ENCODE measurements around the gene LLGL2. TPM values are rescaled to one million over a fixed set of nuclear protein-coding genes. Genes with fewer than 3 reads are reported as not detected.
"Not testable (repeated sequence)": the region's sequence is repeated elsewhere in the genome, so short reads cannot be mapped to it uniquely, and the experiment has no call there.

Gene LLGL2
- total RNA-seq, 1 experiment from 2014 or later, result 6.1 TPM

DNA sequence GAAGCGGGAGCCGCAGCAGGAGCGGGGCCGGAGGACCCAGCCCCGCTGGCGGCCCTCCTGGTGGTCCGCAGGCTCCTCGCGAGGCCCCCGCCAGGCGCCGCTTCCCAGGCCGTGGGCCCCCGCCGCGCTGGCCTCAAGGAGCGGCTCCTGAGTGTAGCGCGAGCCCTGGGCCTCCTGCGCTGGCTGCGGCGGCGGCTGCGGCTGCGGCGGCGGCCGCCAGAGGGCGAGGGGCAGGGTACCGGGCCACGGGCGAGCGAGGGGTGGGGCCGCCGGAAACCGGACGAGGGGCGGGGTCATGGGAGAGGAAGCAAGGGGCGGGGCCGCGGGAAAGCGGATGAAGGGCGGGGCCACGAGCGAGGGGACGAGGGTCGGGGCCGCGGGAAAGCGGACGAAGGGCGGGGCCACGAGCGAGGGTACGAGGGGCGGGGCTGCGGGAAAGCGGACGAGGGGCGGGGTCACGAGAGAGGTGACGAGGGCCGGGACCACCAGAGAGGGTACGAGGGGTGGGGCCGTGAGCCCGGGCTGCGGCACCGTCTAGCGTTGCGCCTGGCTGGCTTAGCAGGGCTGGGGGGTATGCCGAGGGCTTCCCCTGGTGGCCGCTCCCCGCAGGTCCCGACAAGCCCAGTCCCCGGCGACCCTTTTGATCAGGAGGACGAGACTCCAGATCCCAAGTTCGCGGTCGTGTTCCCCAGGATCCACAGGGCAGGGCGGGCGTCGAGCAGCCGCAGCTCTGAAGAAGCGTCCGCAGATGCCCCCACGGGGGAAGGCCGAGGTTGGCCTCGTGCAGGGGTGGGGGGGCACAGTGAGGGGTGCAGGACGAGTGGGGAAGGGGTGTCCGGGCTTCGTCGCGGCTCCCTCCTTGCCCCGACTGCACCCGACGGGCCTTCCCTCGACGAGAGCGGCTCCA lies 63.8 kb downstream of the LLGL2 start:
- peaks cover 9% of the 10 kb centered on the region for H3K4me1 ChIP-seq (ENCODE audit: low read length)
- H3K9me2 ChIP-seq (replicated peaks; ENCODE audit: insufficient read depth, low read length), result no peaks in the 10 kb centered on the region
- peak overlapping the region; percentile 64 for H3K4me2 ChIP-seq (ENCODE audit: low read depth, low read length, poor library complexity, severe bottlenecking)
- no peaks in the 10 kb centered on the region for H3K9me3 ChIP-seq (ENCODE audit: low read length)
- peak overlapping the region; percentile 64; the same call in 1 of the 2 replicates for H3K4me3 ChIP-seq (ENCODE audit: low read length)
- H3K27ac ChIP-seq (ENCODE audit: low read length), result no peak overlapping the region
- H3K36me3 ChIP-seq (ENCODE audit: insufficient read depth, low read length), result no peaks in the 10 kb centered on the region
- no peaks in the 10 kb centered on the region for H4K20me1 ChIP-seq (ENCODE audit: insufficient read depth, low read depth, low read length)
- H3K27me3 ChIP-seq (ENCODE audit: low read length), result no peaks in the 10 kb centered on the region
- peak overlapping the region; percentile 54 for H3K9ac ChIP-seq (ENCODE audit: low read length)
- H2AFZ ChIP-seq (ENCODE audit: low read length), result peak overlapping the region; percentile 67; the same call in 1 of the 2 replicates
- H3K79me2 ChIP-seq (ENCODE audit: low read length), result no peaks in the 10 kb centered on the region
- DNase-seq, result peak; percentile 97

DNA sequence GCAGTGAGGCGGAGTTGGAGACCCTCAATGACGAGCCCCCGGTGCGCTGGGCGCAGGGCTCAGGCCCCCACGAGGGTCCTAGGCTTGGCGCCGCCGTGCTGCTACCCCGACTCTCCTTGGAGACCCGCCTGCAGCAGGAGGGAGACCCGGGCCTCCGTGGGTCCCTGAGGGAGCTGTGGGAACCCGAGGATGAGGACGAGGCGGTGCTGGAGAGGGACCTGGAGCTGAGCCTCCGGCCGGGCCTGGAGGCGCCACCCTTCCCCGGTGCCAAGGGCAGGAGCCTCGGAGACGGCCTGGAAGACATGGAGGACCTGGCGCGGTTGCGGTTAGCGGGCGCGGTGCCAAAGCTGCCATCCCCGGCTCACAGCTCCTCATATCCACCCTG lies 64.4 kb downstream of the LLGL2 start:
- Histone ChIP-seq H3K27me3 (ENCODE audit: low read length) (no peaks in the 10 kb centered on the region), H3K9me3 (ENCODE audit: low read length) (no peaks in the 10 kb centered on the region), H3K4me2 (ENCODE audit: low read depth, low read length, poor library complexity, severe bottlenecking) (no peak overlapping the region), H3K79me2 (ENCODE audit: low read length) (no peaks in the 10 kb centered on the region), H3K27ac (ENCODE audit: low read length) (no peak overlapping the region), H3K9me2 (replicated peaks; ENCODE audit: insufficient read depth, low read length) (no peaks in the 10 kb centered on the region), H3K4me3 (ENCODE audit: low read length) (no peak overlapping the region; the same call in 1 of the 2 replicates), H4K20me1 (ENCODE audit: insufficient read depth, low read depth, low read length) (no peaks in the 10 kb centered on the region), H3K4me1 (ENCODE audit: low read length) (peaks cover 9% of the 10 kb centered on the region), H3K9ac (ENCODE audit: low read length) (no peak overlapping the region), H3K36me3 (ENCODE audit: insufficient read depth, low read length) (no peaks in the 10 kb centered on the region), H2AFZ (ENCODE audit: low read length) (no peak overlapping the region)
- no peak for DNase-seq

DNA sequence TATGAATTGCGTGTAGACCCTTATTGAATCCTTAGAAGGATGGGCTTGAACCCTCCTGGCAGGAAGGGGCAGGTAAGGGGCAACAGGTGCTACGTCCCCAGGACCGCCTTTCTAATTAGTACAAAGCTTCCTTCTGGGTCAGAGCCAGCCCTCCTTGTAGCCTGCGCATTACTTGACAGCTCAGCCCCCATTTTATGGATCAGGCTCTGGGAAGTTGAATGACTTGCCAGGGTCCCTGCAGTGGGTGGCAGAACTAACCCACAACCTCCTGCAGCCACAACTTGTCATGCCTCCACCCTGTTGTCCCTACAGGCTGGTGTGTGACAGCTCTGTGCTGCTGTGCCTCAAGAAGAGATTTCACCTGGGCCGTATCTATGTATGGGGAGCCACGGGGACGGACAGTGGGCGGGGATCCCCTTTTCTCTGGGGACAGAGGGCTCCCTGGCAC lies 64.8 kb downstream of the LLGL2 start:
- Histone ChIP-seq H3K9ac (ENCODE audit: low read length) (no peak overlapping the region), H2AFZ (ENCODE audit: low read length) (no peak overlapping the region), H3K4me1 (ENCODE audit: low read length) (peaks cover 9% of the 10 kb centered on the region), H3K79me2 (ENCODE audit: low read length) (no peaks in the 10 kb centered on the region), H3K4me3 (ENCODE audit: low read length) (no peak overlapping the region), H3K27ac (ENCODE audit: low read length) (no peak overlapping the region), H4K20me1 (ENCODE audit: insufficient read depth, low read depth, low read length) (no peaks in the 10 kb centered on the region), H3K9me2 (replicated peaks; ENCODE audit: insufficient read depth, low read length) (no peaks in the 10 kb centered on the region), H3K36me3 (ENCODE audit: insufficient read depth, low read length) (no peaks in the 10 kb centered on the region), H3K27me3 (ENCODE audit: low read length) (no peaks in the 10 kb centered on the region), H3K4me2 (ENCODE audit: low read depth, low read length, poor library complexity, severe bottlenecking) (no peak overlapping the region), H3K9me3 (ENCODE audit: low read length) (no peaks in the 10 kb centered on the region)
- no peak for DNase-seq

DNA sequence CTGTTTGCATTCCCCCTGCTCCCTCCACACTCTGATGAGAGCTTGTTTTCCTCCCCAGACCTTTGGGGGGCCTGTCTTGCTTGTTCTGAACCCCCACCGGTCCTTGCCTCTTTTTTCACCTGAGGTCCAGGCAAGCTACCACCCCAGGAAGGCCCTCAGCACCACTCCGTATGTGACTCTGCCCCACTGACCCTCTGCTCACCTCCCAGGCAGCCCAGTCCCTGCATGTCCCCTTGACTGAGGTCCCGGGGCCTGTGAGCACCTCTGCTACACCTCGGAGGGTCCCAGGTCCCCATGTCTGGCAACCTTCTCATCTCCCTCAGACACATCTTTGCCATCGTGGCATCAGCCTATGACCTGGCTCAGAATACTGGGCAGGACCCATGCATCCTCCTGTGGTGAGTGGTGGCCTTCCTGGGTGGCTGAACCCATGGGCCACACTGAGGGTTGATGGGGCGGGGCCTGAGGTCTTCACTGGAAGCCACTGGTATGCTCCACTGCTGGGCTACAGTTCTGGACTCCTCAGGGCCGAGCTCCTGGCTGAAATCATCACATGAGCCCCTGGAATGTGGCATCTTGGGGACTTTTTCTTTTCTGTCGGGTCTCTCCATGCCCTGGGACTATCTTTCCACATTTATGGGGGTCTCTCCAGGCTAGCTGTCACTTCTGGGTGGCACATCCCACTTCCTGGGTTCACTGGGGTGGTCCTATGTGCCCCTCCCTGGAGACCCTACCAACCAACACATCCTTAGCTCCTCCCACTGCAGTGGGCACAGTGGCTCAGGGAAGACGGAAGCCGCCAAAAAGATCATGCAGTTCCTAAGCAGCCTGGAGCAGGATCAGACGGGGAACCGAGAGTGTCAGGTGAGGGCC lies 65.6 kb downstream of the LLGL2 start:
- H3K4me3 ChIP-seq (ENCODE audit: low read length), result no peak overlapping the region

DNA sequence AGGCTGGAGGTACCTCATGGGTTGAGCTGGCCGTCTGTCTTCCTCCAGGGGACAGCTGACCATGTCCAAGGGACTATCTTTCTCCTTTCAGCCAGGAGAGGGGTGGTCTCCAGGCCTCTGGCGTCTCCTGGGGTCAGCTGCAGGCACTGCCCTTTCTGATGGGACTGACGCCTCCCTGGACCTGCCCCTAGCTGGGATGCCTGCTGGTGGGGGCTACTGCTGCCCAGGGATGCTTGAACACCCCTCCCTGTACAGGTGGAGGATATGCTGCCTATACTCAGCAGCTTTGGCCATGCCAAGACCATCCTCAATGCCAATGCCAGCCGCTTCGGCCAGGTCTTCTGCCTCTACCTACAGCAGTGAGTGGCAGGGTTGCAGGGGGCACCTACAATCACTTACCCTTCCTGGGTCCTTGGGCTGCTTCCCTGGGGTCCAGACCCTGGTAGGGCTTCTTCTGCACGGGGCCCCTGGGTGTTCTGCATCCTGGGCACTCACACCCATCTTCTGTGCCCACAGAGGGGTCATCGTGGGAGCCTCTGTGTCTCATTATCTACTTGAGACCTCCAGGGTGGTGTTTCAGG lies 66.3 kb downstream of the LLGL2 start:
- DNase-seq, result no peak
- H3K9me2 ChIP-seq (replicated peaks; ENCODE audit: insufficient read depth, low read length), result no peaks in the 10 kb centered on the region
- H3K9ac ChIP-seq (ENCODE audit: low read length), result no peak overlapping the region
- no peaks in the 10 kb centered on the region for H3K36me3 ChIP-seq (ENCODE audit: insufficient read depth, low read length)
- H3K79me2 ChIP-seq (ENCODE audit: low read length), result no peaks in the 10 kb centered on the region
- H3K27ac ChIP-seq (ENCODE audit: low read length), result no peak overlapping the region
- H3K4me1 ChIP-seq (ENCODE audit: low read length), result peaks cover 9% of the 10 kb centered on the region
- no peaks in the 10 kb centered on the region for H4K20me1 ChIP-seq (ENCODE audit: insufficient read depth, low read depth, low read length)
- no peak overlapping the region for H3K4me3 ChIP-seq (ENCODE audit: low read length)
- no peak overlapping the region for H2AFZ ChIP-seq (ENCODE audit: low read length)
- no peaks in the 10 kb centered on the region for H3K27me3 ChIP-seq (ENCODE audit: low read length)
- H3K9me3 ChIP-seq (ENCODE audit: low read length), result no peaks in the 10 kb centered on the region
- no peak overlapping the region for H3K4me2 ChIP-seq (ENCODE audit: low read depth, low read length, poor library complexity, severe bottlenecking)

More for the DNA sequence above, 65.6 kb downstream of the LLGL2 start:
- Histone ChIP-seq H4K20me1 (ENCODE audit: insufficient read depth, low read depth, low read length) (no peaks in the 10 kb centered on the region), H3K9me3 (ENCODE audit: low read length) (no peaks in the 10 kb centered on the region), H3K79me2 (ENCODE audit: low read length) (no peaks in the 10 kb centered on the region), H3K4me1 (ENCODE audit: low read length) (peaks cover 9% of the 10 kb centered on the region), H3K36me3 (ENCODE audit: insufficient read depth, low read length) (no peaks in the 10 kb centered on the region), H3K9me2 (replicated peaks; ENCODE audit: insufficient read depth, low read length) (no peaks in the 10 kb centered on the region), H3K27ac (ENCODE audit: low read length) (no peak overlapping the region), H2AFZ (ENCODE audit: low read length) (no peak overlapping the region), H3K9ac (ENCODE audit: low read length) (no peak overlapping the region), H3K4me2 (ENCODE audit: low read depth, low read length, poor library complexity, severe bottlenecking) (no peak overlapping the region), H3K27me3 (ENCODE audit: low read length) (no peaks in the 10 kb centered on the region)
- no peak for DNase-seq

DNA sequence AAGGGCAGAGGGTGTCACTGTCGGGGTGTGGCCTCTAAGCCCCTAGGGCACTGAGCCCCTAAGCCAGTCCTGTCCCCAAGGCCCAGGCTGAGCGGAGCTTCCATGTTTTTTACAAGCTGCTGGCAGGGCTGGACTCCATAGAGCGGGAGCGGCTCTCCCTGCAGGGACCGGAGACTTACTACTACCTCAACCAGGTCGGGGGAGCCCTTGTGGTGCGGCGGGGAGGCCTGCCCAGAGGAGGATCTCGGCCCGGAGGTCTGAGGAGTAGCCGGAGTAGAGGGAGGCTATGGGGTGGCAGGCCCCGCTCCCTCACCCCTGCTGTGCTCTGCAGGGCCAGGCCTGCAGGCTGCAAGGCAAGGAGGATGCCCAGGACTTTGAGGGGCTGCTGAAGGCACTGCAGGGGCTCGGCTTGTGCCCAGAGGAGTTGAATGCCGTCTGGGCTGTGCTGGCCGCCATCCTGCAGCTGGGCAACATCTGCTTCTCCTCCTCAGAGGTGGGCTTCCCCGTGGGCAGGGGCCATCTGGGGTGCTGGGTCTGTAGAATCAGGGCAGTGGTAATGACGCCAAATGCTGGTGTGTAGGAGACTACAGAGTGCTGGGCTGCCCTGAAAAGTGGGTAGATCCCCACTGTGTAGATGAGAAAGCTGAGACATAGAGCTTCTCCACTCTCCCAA lies 67.0 kb downstream of the LLGL2 start:
- Histone ChIP-seq H3K9me2 (replicated peaks; ENCODE audit: insufficient read depth, low read length) (no peaks in the 10 kb centered on the region), H4K20me1 (ENCODE audit: insufficient read depth, low read depth, low read length) (no peaks in the 10 kb centered on the region), H2AFZ (ENCODE audit: low read length) (no peak overlapping the region), H3K4me1 (ENCODE audit: low read length) (peaks cover 9% of the 10 kb centered on the region), H3K4me2 (ENCODE audit: low read depth, low read length, poor library complexity, severe bottlenecking) (no peak overlapping the region), H3K27ac (ENCODE audit: low read length) (no peak overlapping the region), H3K4me3 (ENCODE audit: low read length) (no peak overlapping the region), H3K36me3 (ENCODE audit: insufficient read depth, low read length) (no peaks in the 10 kb centered on the region), H3K79me2 (ENCODE audit: low read length) (no peaks in the 10 kb centered on the region), H3K9me3 (ENCODE audit: low read length) (no peaks in the 10 kb centered on the region), H3K27me3 (ENCODE audit: low read length) (no peaks in the 10 kb centered on the region), H3K9ac (ENCODE audit: low read length) (no peak overlapping the region)
- no peak for DNase-seq

DNA sequence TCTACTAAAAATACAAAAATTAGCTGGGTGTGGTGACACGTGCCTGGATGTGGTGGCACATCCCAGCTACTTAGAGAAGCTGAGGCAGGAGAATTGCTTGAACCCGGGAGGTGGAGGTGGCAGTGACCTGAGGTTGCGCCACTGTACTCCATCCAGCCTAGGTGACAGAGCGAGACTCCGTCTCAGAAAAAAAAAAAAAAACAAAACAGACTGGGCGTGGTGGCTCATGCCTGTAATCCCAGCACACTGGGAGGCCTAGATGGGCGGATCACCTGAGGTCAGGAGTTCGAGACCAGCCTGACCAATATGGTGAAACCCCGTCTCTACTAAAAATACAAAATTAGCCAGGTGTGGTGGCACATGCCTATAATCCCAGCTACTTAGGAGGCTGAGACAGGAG lies 67.9 kb downstream of the LLGL2 start:
- not testable (repeated sequence) for H3K27me3 ChIP-seq (ENCODE audit: low read length); H3K9ac ChIP-seq (ENCODE audit: low read length); H4K20me1 ChIP-seq (ENCODE audit: insufficient read depth, low read depth, low read length); H3K4me3 ChIP-seq (ENCODE audit: low read length); H3K9me3 ChIP-seq (ENCODE audit: low read length); H3K4me1 ChIP-seq (ENCODE audit: low read length); H3K9me2 ChIP-seq (replicated peaks; ENCODE audit: insufficient read depth, low read length); H3K4me2 ChIP-seq (ENCODE audit: low read depth, low read length, poor library complexity, severe bottlenecking); DNase-seq; H2AFZ ChIP-seq (ENCODE audit: low read length); H3K27ac ChIP-seq (ENCODE audit: low read length); H3K79me2 ChIP-seq (ENCODE audit: low read length); H3K36me3 ChIP-seq (ENCODE audit: insufficient read depth, low read length)

Measured in Karpas-422 (cell line).